Measurements from ENCODE around the gene SRGAP1.

- TF ChIP-seq EP300 (conservative IDR thresholded peaks at IDR 0.05; ENCODE audit: poor library complexity, severe bottlenecking) (no peak), CTCF (IDR thresholded peaks at IDR 0.05; ENCODE audit: poor library complexity, severe bottlenecking) (no peak), EZH2 (IDR thresholded peaks at IDR 0.05; ENCODE audit: borderline replicate concordance, insufficient read depth, low read length, poor library complexity, severe bottlenecking) (no peak), POLR2AphosphoS5 (IDR thresholded peaks at IDR 0.05) (no peak), RAD21 (conservative IDR thresholded peaks at IDR 0.05) (no peak)
These were observed 73.0 kb downstream of the SRGAP1 start for GRCh38 chr12:63917477-63917862.

All from neural cell (in vitro differentiated cells).